SH-SY5Y (cell line): Measurements from ENCODE around the gene ZMIZ2.

Experiments used
- GATA2 ChIP-seq: IDR thresholded peaks from 2 replicates; pipeline ENCODE4 v1.6.1; 2011; ENCODE audit warnings: mild to moderate bottlenecking, low read depth, low read length
- GATA3 ChIP-seq: IDR thresholded peaks from 2 replicates; pipeline ENCODE4 v1.6.1; 2011; ENCODE audit warnings: low read depth, mild to moderate bottlenecking, low read length, moderate library complexity

DNA sequence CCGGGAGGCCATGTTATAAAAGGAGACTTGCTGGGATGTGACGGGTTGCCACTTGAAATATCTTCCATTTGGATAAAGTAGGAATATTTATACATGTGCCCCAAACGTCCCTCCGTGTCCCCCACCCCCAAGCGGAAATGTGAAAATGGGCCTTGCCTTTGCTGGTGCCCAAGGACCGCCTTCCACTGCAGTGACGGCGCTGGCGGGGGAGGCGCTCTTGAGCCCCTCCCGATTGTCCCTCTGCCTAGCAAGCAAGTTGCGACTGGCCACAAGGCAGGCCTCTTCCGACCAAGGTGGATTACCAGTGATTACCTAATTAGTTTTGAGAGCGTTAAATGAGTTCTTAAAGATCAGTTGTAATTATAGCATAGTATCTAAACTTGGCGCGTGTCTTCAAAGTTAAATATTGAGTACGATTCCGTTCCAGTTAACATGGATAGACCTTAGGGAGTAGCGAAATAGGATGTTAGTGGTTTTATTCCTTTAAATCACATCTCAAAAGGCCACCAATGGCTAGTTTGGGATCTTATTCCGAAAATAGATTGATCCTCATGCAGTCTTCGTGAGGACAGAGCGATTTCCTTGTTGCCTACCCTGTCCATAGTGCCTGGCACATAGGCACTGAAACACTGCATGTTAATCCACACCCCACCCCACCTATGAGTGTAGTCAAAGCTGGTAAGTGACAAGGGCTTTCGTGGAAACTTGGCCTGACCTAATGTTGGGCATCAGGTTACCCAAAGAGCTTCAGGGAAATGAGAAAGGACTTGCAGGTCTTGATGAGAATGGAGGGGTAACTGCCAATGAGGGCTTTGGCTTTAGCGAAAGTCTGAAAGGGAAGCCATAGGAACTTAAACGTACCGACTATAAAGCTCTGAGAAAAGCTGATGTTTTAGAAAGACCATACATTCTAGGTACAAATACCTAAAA, 48.9 kb downstream of the ZMIZ2 start:
- TF ChIP-seq GATA2 (no peak), GATA3 (no peak)
